B cell (primary cell): ENCODE data around the gene ARID3A. TPM values are rescaled to one million over a fixed set of nuclear protein-coding genes. Genes with fewer than 3 reads are reported as not detected.
A peak's percentile ranks its signal among the peaks of the same experiment; 100 is the strongest.

Source experiments
- ATAC-seq: fragments of 200-7000 bp; cut with Tn5 transposase; one replicate; pipeline ENCODE4 v1.10.0; 2021; ENCODE audit warnings: low read depth, mild to moderate bottlenecking, moderate number of reproducible peaks, moderate library complexity
- CTCF ChIA-PET: fragments of 350-600 bp; sonication (Branson Sonifier 250); formaldehyde crosslinking; loops from one replicate; lab custom pipeline; 2021; ENCODE audit warnings: antibody characterized with exemption, inconsistent platforms; lab: Charles Lee
- POLR2A ChIA-PET: fragments of 350-600 bp; sonication (Branson Sonifier 250); formaldehyde crosslinking; loops from one replicate; lab custom pipeline; 2021; ENCODE audit warnings: antibody characterized with exemption; lab: Charles Lee
- DNase-seq: peaks from one replicate; pipeline ENCODE4 v3.0.0; 2013
- H2AFZ ChIP-seq: 2 replicates; pipeline ENCODE4 v1.6.1; 2012; ENCODE audit warnings: mild to moderate bottlenecking, low read depth, low read length; ENCODE audit not compliant: insufficient read depth, poor library complexity, severe bottlenecking
- H3K27ac ChIP-seq, 2 donors: 1 replicate in 1 of 2; 2 replicates in 1 of 2; pipeline ENCODE4 v1.5.1; 2012 to 2013; ENCODE audit warnings: low read length in 2 of 2, mild to moderate bottlenecking in 2 of 2, moderate library complexity in 1 of 2
- H3K27me3 ChIP-seq, 4 experiments: fragments of 200-600 bp in 1 of 4; sonication (generic) in 1 of 4; replicated peaks in 1 of 4; 1 replicate in 2 of 4; 2 replicates in 2 of 4; pipeline versions ENCODE4 v1.6.1 to v1.7.0; 2013 to 2016; ENCODE audit warnings: low read length in 3 of 4, mild to moderate bottlenecking in 2 of 4, mixed read lengths in 1 of 4, moderate library complexity in 1 of 4; ENCODE audit not compliant: insufficient read depth in 4 of 4, control insufficient read depth in 3 of 4; ENCODE audit errors: control extremely low read depth in 1 of 4
- H3K36me3 ChIP-seq, 2 experiments: replicated peaks in 1 of 2; 1 replicate in 1 of 2; 2 replicates in 1 of 2; pipeline versions ENCODE4 v1.6.1 to v1.7.1; 2013; ENCODE audit warnings: low read length in 1 of 2; ENCODE audit not compliant: insufficient read depth in 2 of 2, control insufficient read depth in 1 of 2; ENCODE audit errors: control extremely low read depth in 1 of 2, extremely low read depth in 1 of 2
- H3K4me1 ChIP-seq, 2 donors: fragments of 200-600 bp in 1 of 2; sonication (generic) in 1 of 2; 1 replicate in 1 of 2; 2 replicates in 1 of 2; pipeline versions ENCODE4 v1.5.1 to v1.6.1; 2013 to 2017; ENCODE audit warnings: low read length in 2 of 2; ENCODE audit not compliant: control insufficient read depth in 2 of 2, insufficient read depth in 2 of 2
- H3K4me2 ChIP-seq: replicated peaks from 2 replicates; pipeline ENCODE3; 2012; ENCODE audit warnings: mild to moderate bottlenecking, low read depth, low read length; ENCODE audit not compliant: poor library complexity, severe bottlenecking
- H3K4me3 ChIP-seq, 5 experiments: fragments of 200-600 bp in 1 of 5; sonication (generic) in 1 of 5; 1 replicate in 3 of 5; 2 replicates in 2 of 5; pipeline versions ENCODE4 v1.5.1 to v1.7.0; 2011 to 2016; ENCODE audit warnings: low read length in 4 of 5, mild to moderate bottlenecking in 4 of 5, low read depth in 2 of 5, control low read depth in 1 of 5, moderate library complexity in 1 of 5; ENCODE audit not compliant: insufficient read depth in 1 of 5; ENCODE audit errors: control extremely low read depth in 1 of 5, extremely low read depth in 1 of 5
- H3K79me2 ChIP-seq: fragments of 200-600 bp; sonication (generic); one replicate; pipeline ENCODE4 v1.6.0; 2016; ENCODE audit warnings: low read length; ENCODE audit not compliant: control insufficient read depth, insufficient read depth
- H3K9ac ChIP-seq: fragments of 200-600 bp; sonication (generic); 2 replicates; pipeline ENCODE4 v1.6.1; 2017; ENCODE audit warnings: mild to moderate bottlenecking, low read length, moderate library complexity
- H3K9me3 ChIP-seq, 3 donors: one replicate each; pipeline versions ENCODE4 v1.6.1 to v1.7.1; 2013; ENCODE audit warnings: low read length in 2 of 3; ENCODE audit not compliant: control insufficient read depth in 2 of 3, insufficient read depth in 1 of 3; ENCODE audit errors: control extremely low read depth in 1 of 3
- H4K20me1 ChIP-seq: 2 replicates; pipeline ENCODE4 v1.6.0; 2012; ENCODE audit warnings: mild to moderate bottlenecking, low read length; ENCODE audit not compliant: insufficient read depth, control insufficient read depth, poor library complexity, severe bottlenecking
- H3K27ac Mint-ChIP-seq: one replicate; pipeline ENCODE4 v1.8.0; 2021; ENCODE audit warnings: mixed read lengths
- H3K27me3 Mint-ChIP-seq: one replicate; pipeline ENCODE4 v1.8.0; 2021; ENCODE audit warnings: mixed read lengths
- H3K4me1 Mint-ChIP-seq: one replicate; pipeline ENCODE4 v1.8.0; 2021; ENCODE audit warnings: mixed read lengths
- H3K4me3 Mint-ChIP-seq: one replicate; pipeline ENCODE4 v1.8.0; 2021; ENCODE audit warnings: mixed read lengths
- H3K9me3 Mint-ChIP-seq: one replicate; pipeline ENCODE4 v1.8.0; 2022; ENCODE audit warnings: mixed read lengths; ENCODE audit not compliant: insufficient read depth
- CTCF ChIP-seq: fragments of 200-600 bp; IDR thresholded peaks from one replicate; pipeline ENCODE4 v1.8.0; 2022; ENCODE audit warnings: antibody characterized with exemption, mild to moderate bottlenecking
- EZH2 ChIP-seq: IDR thresholded peaks from 2 replicates; pipeline ENCODE4 v1.6.1; 2012; ENCODE audit warnings: borderline replicate concordance, low read depth, mild to moderate bottlenecking, moderate library complexity, low read length; ENCODE audit not compliant: insufficient read depth, poor library complexity, severe bottlenecking
- WGBS: methylation state at CpG from one replicate; pipeline ENCODE4 v1.1.5; 2013; ENCODE audit warnings: missing lambda C conversion rate; ENCODE audit not compliant: insufficient coverage; 5-methylcytosine and 5-hydroxymethylcytosine counted together
- intact Hi-C: fragments of 100-400 bp; cut with micrococcal nuclease; formaldehyde crosslinking; loops from one replicate; pipeline ENCODE4 v1.10.0; 2022
- polyA plus RNA-seq: library from polyadenylated mRNA; depleted of rRNA; stranded (reverse); fragments of >200 nt; gene quantifications from 2 replicates; pipeline ENCODE4 v1.2.3, GENCODE V29; 2012
- total RNA-seq, 2 donors: library from RNA; stranded (reverse); fragments of 120-200 nt in 1 of 2; gene quantifications; 1 replicate in 1 of 2; 2 replicates in 1 of 2; pipeline versions ENCODE4 v1.2.3 to v1.2.4, GENCODE V29; 2013 to 2022

The ARID3A gene
- total and polyA plus RNA-seq, 2 donors (not counting 1 experiment from before 2014, with no cell fraction given): 22.9 to 60.5 TPM

GRCh38 chr19:996051-996838, 70.4 kb downstream of the ARID3A start:
- Histone ChIP-seq H3K4me2 (peak overlapping the region; percentile 57), H3K36me3 (peaks cover 0 to 10% of the 10 kb centered on the region in 2 experiments), H4K20me1 (peaks cover 14% of the 10 kb centered on the region), H3K9me3 (peaks cover 0 to 6% (median 0%) of the 10 kb centered on the region in 3 donors), H3K9ac (no peak overlapping the region), H2AFZ (no peak overlapping the region), H3K79me2 (no peaks in the 10 kb centered on the region), H3K4me1 (peaks cover 16 to 17% of the 10 kb centered on the region in 2 donors), H3K27ac (no peak overlapping the region), H3K4me3 (peak overlapping the region in 1 of 5 experiments; percentile 8), H3K27me3 (peaks cover 0 to 50% (median 26%) of the 10 kb centered on the region in 4 experiments)
- DNase-seq: peak; percentile 77
- peak; percentile 62 for ATAC-seq
- peak overlapping the region; percentile 73 for H3K4me3 Mint-ChIP-seq
- POLR2A ChIA-PET: interaction anchor here (0.7 to 1.4 kb wide), 4 partner anchors 12 to 91 kb away, joined by 3 to 9 read pairs (median 5); partner anchors contain the start of genes CNN2 and WDR18
- H3K27ac Mint-ChIP-seq: peak overlapping the region; percentile 84
- peaks cover 21% of the 10 kb centered on the region for H3K27me3 Mint-ChIP-seq
- peaks cover 12% of the 10 kb centered on the region for H3K4me1 Mint-ChIP-seq
- no peaks in the 10 kb centered on the region for H3K9me3 Mint-ChIP-seq
- intact Hi-C loops: no loop called here
- CTCF ChIA-PET: interaction anchor here (1.1 to 2.4 kb wide), 4 partner anchors 12 to 78 kb away, joined by 3 to 11 read pairs (median 4); partner anchors contain the start of gene WDR18
- TF ChIP-seq CTCF: no peak
- no peak for TF ChIP-seq EZH2
- WGBS: 22% methylated on average over 64 of the region's 64 CpGs

GRCh38 chr19:998064-998463, 72.2 kb downstream of the ARID3A start:
- Histone ChIP-seq H3K79me2 (no peaks in the 10 kb centered on the region), H3K36me3 (peaks cover 0 to 7% of the 10 kb centered on the region in 2 experiments), H3K4me3 (no peak overlapping the region), H3K9ac (no peak overlapping the region), H3K4me2 (no peak overlapping the region), H3K9me3 (peaks cover 0 to 6% (median 0%) of the 10 kb centered on the region in 3 donors), H3K27me3 (peaks cover 0 to 65% (median 34%) of the 10 kb centered on the region in 4 experiments), H3K27ac (no peak overlapping the region), H4K20me1 (peaks cover 19% of the 10 kb centered on the region), H3K4me1 (peaks cover 22 to 23% of the 10 kb centered on the region in 2 donors), H2AFZ (no peak overlapping the region)
- Mint-ChIP-seq H3K4me1 (peaks cover 16% of the 10 kb centered on the region), H3K9me3 (no peaks in the 10 kb centered on the region), H3K27me3 (peaks cover 27% of the 10 kb centered on the region), H3K27ac (peak overlapping the region; percentile 4), H3K4me3 (no peak overlapping the region)
- CTCF ChIA-PET: interaction anchor here (1.2 to 2.4 kb wide), 5 partner anchors 14 to 196 kb away, joined by 3 to 11 read pairs (median 5); partner anchors contain the start of gene WDR18
- ATAC-seq: no peak
- no peak for DNase-seq
- intact Hi-C loops: no loop called here
- 70% methylated on average over 4 of the region's 6 CpGs for WGBS
- POLR2A ChIA-PET: no interaction called here
- TF ChIP-seq EZH2: no peak
- no peak for TF ChIP-seq CTCF
